HT1080 (cell line): Measurements from ENCODE around the gene RNASE8. TPM values are rescaled to one million over a fixed set of nuclear protein-coding genes. Genes with fewer than 3 reads are reported as not detected.
A peak's percentile ranks its signal among the peaks of the same experiment; 100 is the strongest.

Experiments used
- DNase-seq: peaks from one replicate; pipeline ENCODE4 v3.0.0-alpha.2; 2015; ENCODE audit warnings: low read depth
- total RNA-seq: library from RNA; depleted of rRNA; stranded (reverse); fragments of >200 nt; shearing (Covaris generic); gene quantifications from 2 replicates; pipeline ENCODE4 v1.2.3, GENCODE V29; 2014

Gene RNASE8
- total RNA-seq, 1 experiment from 2014 or later, result not detected

GRCh38 chr14:21072031-21072473 is 14.4 kb downstream of the RNASE8 start:
- peak; percentile 40 for DNase-seq

GRCh38 chr14:21072781-21073339 is 15.2 kb downstream of the RNASE8 start:
- no peak for DNase-seq

GRCh38 chr14:21073921-21074320 is 16.3 kb downstream of the RNASE8 start:
- no peak for DNase-seq

GRCh38 chr14:21074398-21075272 is 17.0 kb downstream of the RNASE8 start:
- no peak for DNase-seq

- no peak for DNase-seq
Measured at GRCh38 chr14:21075719-21076437, 18.3 kb downstream of the RNASE8 start.

- no peak for DNase-seq
Measured at GRCh38 chr14:21077672-21078071, 20.1 kb downstream of the RNASE8 start.

- no peak for DNase-seq
Measured at GRCh38 chr14:21078287-21078686, 20.7 kb downstream of the RNASE8 start.

GRCh38 chr14:21078726-21079125 is 21.1 kb downstream of the RNASE8 start:
- no peak for DNase-seq

GRCh38 chr14:21081521-21082142 is 24.0 kb downstream of the RNASE8 start:
- no peak for DNase-seq

- no peak for DNase-seq
Measured at GRCh38 chr14:21083565-21084325, 26.1 kb downstream of the RNASE8 start.

GRCh38 chr14:21084396-21084795 is 26.8 kb downstream of the RNASE8 start:
- DNase-seq, result no peak

GRCh38 chr14:21084998-21085853 is 27.6 kb downstream of the RNASE8 start:
- DNase-seq, result no peak

- no peak for DNase-seq
Measured at GRCh38 chr14:21086908-21087293, 29.3 kb downstream of the RNASE8 start.

GRCh38 chr14:21087294-21088091 is 29.9 kb downstream of the RNASE8 start:
- DNase-seq, result peak; percentile 98

- DNase-seq, result no peak
Measured at GRCh38 chr14:21088687-21089086, 31.1 kb downstream of the RNASE8 start.

GRCh38 chr14:21089271-21089670 is 31.6 kb downstream of the RNASE8 start:
- DNase-seq, result no peak

- no peak for DNase-seq
Measured at GRCh38 chr14:21089877-21090193, 32.2 kb downstream of the RNASE8 start.

GRCh38 chr14:21090194-21090939 is 32.7 kb downstream of the RNASE8 start:
- no peak for DNase-seq
